ENCODE results near the gene MRPS6. TPM values are rescaled to one million over a fixed set of nuclear protein-coding genes. Genes with fewer than 3 reads are reported as not detected.

The MRPS6 gene
- total RNA-seq, 2 donors from 2014 or later: 66.6 to 76.9 TPM

GRCh38 chr21:34073749-34074282 lies 438 bp downstream of the MRPS6 start:
- Histone ChIP-seq H3K4me3 (peak overlapping the region; percentile 59), H3K36me3 (no peaks in the 10 kb centered on the region), H3K27me3 (no peaks in the 10 kb centered on the region), H3K9ac (ENCODE audit: low read depth in 2 of 2, low read length in 2 of 2) (peak overlapping the region; percentile 92 to 94), H3K4me1 (no peaks in the 10 kb centered on the region), H3K27ac (peak overlapping the region; percentile 80), H3K9me3 (no peaks in the 10 kb centered on the region)
- peak; percentile 37 for DNase-seq
- intact Hi-C loops (cut with DNase I): loop anchor here (10.0 kb wide), 1 partner anchor 129 kb away; no protein-coding TSS in a partner anchor
- TF ChIP-seq CTCF (IDR thresholded peaks at IDR 0.05): no peak

- no peak for TF ChIP-seq CTCF (IDR thresholded peaks at IDR 0.05)
- no peaks in the 10 kb centered on the region for H3K27me3 ChIP-seq
- peak overlapping the region; percentile 59 for H3K4me3 ChIP-seq
- intact Hi-C loops (cut with DNase I): loop anchor here (10.0 kb wide), 1 partner anchor 130 kb away; no protein-coding TSS in a partner anchor
- H3K9ac ChIP-seq (ENCODE audit: low read depth in 2 of 2, low read length in 2 of 2): peak overlapping the region; percentile 92 to 94
- no peaks in the 10 kb centered on the region for H3K36me3 ChIP-seq
- H3K4me1 ChIP-seq: peaks cover 3% of the 10 kb centered on the region
- H3K27ac ChIP-seq: peak overlapping the region; percentile 56
- DNase-seq: peak; percentile 42
- H3K9me3 ChIP-seq: no peaks in the 10 kb centered on the region
These were observed 1.1 kb downstream of the MRPS6 start for GRCh38 chr21:34074283-34075090.

- intact Hi-C loops (cut with DNase I): loop anchor here (10.0 kb wide), 1 partner anchor 130 kb away; no protein-coding TSS in a partner anchor
- H3K36me3 ChIP-seq: no peaks in the 10 kb centered on the region
- H3K9me3 ChIP-seq: no peaks in the 10 kb centered on the region
- DNase-seq: no peak
- H3K4me1 ChIP-seq: peaks cover 9% of the 10 kb centered on the region
- H3K27ac ChIP-seq: peak overlapping the region; percentile 56
- TF ChIP-seq CTCF (IDR thresholded peaks at IDR 0.05): no peak
- H3K27me3 ChIP-seq: no peaks in the 10 kb centered on the region
- H3K4me3 ChIP-seq: peak overlapping the region; percentile 59
- H3K9ac ChIP-seq (ENCODE audit: low read depth in 2 of 2, low read length in 2 of 2): peak overlapping the region; percentile 33 to 94
These were observed 1.7 kb downstream of the MRPS6 start for GRCh38 chr21:34075091-34075425.

- TF ChIP-seq CTCF (IDR thresholded peaks at IDR 0.05): no peak
- DNase-seq: no peak
- no peak overlapping the region for H3K27ac ChIP-seq
- H3K4me3 ChIP-seq: peak overlapping the region; percentile 59
- H3K4me1 ChIP-seq: peaks cover 11% of the 10 kb centered on the region
- H3K9me3 ChIP-seq: no peaks in the 10 kb centered on the region
- no peaks in the 10 kb centered on the region for H3K36me3 ChIP-seq
- intact Hi-C loops (cut with DNase I): loop anchor here (10.0 kb wide), 1 partner anchor 131 kb away; no protein-coding TSS in a partner anchor
- H3K27me3 ChIP-seq: no peaks in the 10 kb centered on the region
- H3K9ac ChIP-seq (ENCODE audit: low read depth in 2 of 2, low read length in 2 of 2): peak overlapping the region in 1 of 2 donors; percentile 4
These were observed 2.6 kb downstream of the MRPS6 start for GRCh38 chr21:34075760-34076660.

- intact Hi-C loops (cut with DNase I): loop anchor here (10.0 kb wide), 1 partner anchor 132 kb away; no protein-coding TSS in a partner anchor
- H3K27ac ChIP-seq: no peak overlapping the region
- H3K27me3 ChIP-seq: no peaks in the 10 kb centered on the region
- no peak overlapping the region for H3K9ac ChIP-seq (ENCODE audit: low read depth in 2 of 2, low read length in 2 of 2)
- no peak for DNase-seq
- no peaks in the 10 kb centered on the region for H3K9me3 ChIP-seq
- no peaks in the 10 kb centered on the region for H3K36me3 ChIP-seq
- TF ChIP-seq CTCF (IDR thresholded peaks at IDR 0.05): no peak
- H3K4me3 ChIP-seq: no peak overlapping the region
- peaks cover 11% of the 10 kb centered on the region for H3K4me1 ChIP-seq
These were observed 3.5 kb downstream of the MRPS6 start for GRCh38 chr21:34076835-34077234.

Data from colonic mucosa (tissue), 4 donors.